HG03060 (cell line): ENCODE data around the gene ZNF189.
A peak's percentile ranks its signal among the peaks of the same experiment; 100 is the strongest.

Source experiments
- ATAC-seq: cut with Tn5 transposase; IDR thresholded peaks from one replicate; pipeline ENCODE4 v1.9.1; 2021; ENCODE audit warnings: low read depth, moderate number of reproducible peaks; ENCODE audit not compliant: unreplicated experiment

ZNF189 gene

GRCh38 chr9:101398068-101398929, at the start of gene ZNF189, which contains the start of gene MRPL50:
ZNF189 (plus strand) TSS chr9:101398851; CDS start chr9:101399157, 306 bp downstream.
MRPL50 (minus strand) TSS chr9:101398618; CDS start chr9:101398592, 26 bp downstream.
- peak; percentile 99 for ATAC-seq

- no peak for ATAC-seq
These were observed 48.4 kb upstream of the ZNF189 start for GRCh38 chr9:101350285-101350684.

GRCh38 chr9:101352892-101353463, 45.7 kb upstream of the ZNF189 start:
- ATAC-seq, result no peak

GRCh38 chr9:101353683-101354082, 45.0 kb upstream of the ZNF189 start:
- ATAC-seq, result no peak

GRCh38 chr9:101354143-101354764, 44.4 kb upstream of the ZNF189 start:
- no peak for ATAC-seq

GRCh38 chr9:101354765-101355708, 43.6 kb upstream of the ZNF189 start:
- no peak for ATAC-seq

GRCh38 chr9:101356619-101357018, 42.0 kb upstream of the ZNF189 start:
- ATAC-seq, result no peak

- ATAC-seq, result no peak
These were observed 39.0 kb upstream of the ZNF189 start for GRCh38 chr9:101359679-101360078.

GRCh38 chr9:101360647-101361046, 38.0 kb upstream of the ZNF189 start:
- ATAC-seq, result no peak

GRCh38 chr9:101362450-101362849, 36.2 kb upstream of the ZNF189 start:
- no peak for ATAC-seq

- ATAC-seq, result no peak
These were observed 33.5 kb upstream of the ZNF189 start for GRCh38 chr9:101365181-101365580.

GRCh38 chr9:101366038-101366756, 32.5 kb upstream of the ZNF189 start:
- no peak for ATAC-seq

GRCh38 chr9:101367323-101367722, 31.3 kb upstream of the ZNF189 start:
- no peak for ATAC-seq

GRCh38 chr9:101369286-101369685, 29.4 kb upstream of the ZNF189 start:
- no peak for ATAC-seq

GRCh38 chr9:101369884-101370531, 28.6 kb upstream of the ZNF189 start:
- no peak for ATAC-seq

- no peak for ATAC-seq
These were observed 26.8 kb upstream of the ZNF189 start for GRCh38 chr9:101371813-101372212.

- ATAC-seq, result no peak
These were observed 26.1 kb upstream of the ZNF189 start for GRCh38 chr9:101372327-101373118.

GRCh38 chr9:101375546-101375945, 23.1 kb upstream of the ZNF189 start:
- no peak for ATAC-seq
